ENCODE measurements around the gene SUPT3H. TPM values are rescaled to one million over a fixed set of nuclear protein-coding genes. Genes with fewer than 3 reads are reported as not detected.

The SUPT3H gene
- polyA plus RNA-seq, 1 donor (not counting 4 experiments of a cell fraction or from before 2014, with no cell fraction given) = 7.6 TPM

DNA sequence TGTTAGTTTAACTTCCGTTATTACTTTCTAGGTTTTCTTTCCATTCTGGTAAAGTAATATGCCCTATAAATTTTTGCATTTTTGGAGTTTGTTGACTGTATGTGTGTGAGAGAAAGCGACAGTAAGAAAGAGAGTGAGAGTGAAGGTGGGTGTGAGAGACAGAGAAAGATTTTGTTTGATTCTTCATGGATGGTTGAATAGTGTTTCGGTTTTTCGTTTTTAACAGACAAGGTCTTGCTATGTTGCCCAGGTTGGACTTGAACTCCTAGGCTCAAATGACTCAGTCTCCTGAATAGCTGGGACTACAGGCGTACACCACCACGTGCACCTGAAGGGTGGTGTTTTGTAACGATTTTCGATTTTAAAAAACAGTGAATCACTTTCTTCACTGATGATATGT, 378.7 kb downstream of the SUPT3H start:
- Histone ChIP-seq H3K36me3 (ENCODE audit: control insufficient read depth in 2 of 2, extremely low read depth in 1 of 2, insufficient read depth in 2 of 2, low read length in 2 of 2) (no peaks in the 10 kb centered on the region), H3K4me3 (ENCODE audit: control insufficient read depth in 2 of 3, extremely low read depth in 1 of 3, insufficient read depth in 2 of 3, low read depth in 1 of 3, low read length in 3 of 3) (no peak overlapping the region), H3K9me3 (ENCODE audit: control insufficient read depth, low read depth, low read length) (no peaks in the 10 kb centered on the region), H3K27ac (ENCODE audit: control insufficient read depth, insufficient read depth, low read length) (no peak overlapping the region), H4K20me1 (ENCODE audit: control insufficient read depth, extremely low read depth, insufficient read depth, low read length) (no peaks in the 10 kb centered on the region), H3K9ac (ENCODE audit: control insufficient read depth, extremely low read depth, insufficient read depth, low read length) (no peak overlapping the region), H3K4me2 (ENCODE audit: control insufficient read depth, extremely low read depth, insufficient read depth, low read depth, low read length) (no peak overlapping the region), H3K79me2 (ENCODE audit: control insufficient read depth, insufficient read depth, low read length) (no peaks in the 10 kb centered on the region), H3K4me1 (ENCODE audit: control insufficient read depth, extremely low read depth, insufficient read depth, low read length) (no peaks in the 10 kb centered on the region), H2AFZ (ENCODE audit: control insufficient read depth, low read length) (no peak overlapping the region), H3K9me1 (ENCODE audit: control insufficient read depth, extremely low read depth, insufficient read depth, low read length) (no peaks in the 10 kb centered on the region), H3K27me3 (ENCODE audit: control insufficient read depth, extremely low read depth, insufficient read depth, low read length) (no peaks in the 10 kb centered on the region)
- dilution Hi-C loops (cut with MboI; ENCODE audit: extremely low pct_ligation_motif_present, low sequenced_read_pairs) = no loop called here
- DNase-seq (ENCODE audit: low read depth, low spot score) (no peak), FAIRE-seq (peak; percentile 36)
- TF ChIP-seq EZH2 (IDR thresholded peaks at IDR 0.05; ENCODE audit: low read length) = no peak
- TF ChIP-seq, protein P1, sequence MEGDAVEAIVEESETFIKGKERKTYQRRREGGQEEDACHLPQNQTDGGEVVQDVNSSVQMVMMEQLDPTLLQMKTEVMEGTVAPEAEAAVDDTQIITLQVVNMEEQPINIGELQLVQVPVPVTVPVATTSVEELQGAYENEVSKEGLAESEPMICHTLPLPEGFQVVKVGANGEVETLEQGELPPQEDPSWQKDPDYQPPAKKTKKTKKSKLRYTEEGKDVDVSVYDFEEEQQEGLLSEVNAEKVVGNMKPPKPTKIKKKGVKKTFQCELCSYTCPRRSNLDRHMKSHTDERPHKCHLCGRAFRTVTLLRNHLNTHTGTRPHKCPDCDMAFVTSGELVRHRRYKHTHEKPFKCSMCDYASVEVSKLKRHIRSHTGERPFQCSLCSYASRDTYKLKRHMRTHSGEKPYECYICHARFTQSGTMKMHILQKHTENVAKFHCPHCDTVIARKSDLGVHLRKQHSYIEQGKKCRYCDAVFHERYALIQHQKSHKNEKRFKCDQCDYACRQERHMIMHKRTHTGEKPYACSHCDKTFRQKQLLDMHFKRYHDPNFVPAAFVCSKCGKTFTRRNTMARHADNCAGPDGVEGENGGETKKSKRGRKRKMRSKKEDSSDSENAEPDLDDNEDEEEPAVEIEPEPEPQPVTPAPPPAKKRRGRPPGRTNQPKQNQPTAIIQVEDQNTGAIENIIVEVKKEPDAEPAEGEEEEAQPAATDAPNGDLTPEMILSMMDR (optimal IDR thresholded peaks at IDR 0.05 in 1 of 3, IDR thresholded peaks at IDR 0.05 in 1 of 3, conservative IDR thresholded peaks at IDR 0.05 in 1 of 3; ENCODE audit: extremely low read depth in 1 of 3, insufficient read depth in 2 of 3, low read length in 3 of 3) = no peak

DNA sequence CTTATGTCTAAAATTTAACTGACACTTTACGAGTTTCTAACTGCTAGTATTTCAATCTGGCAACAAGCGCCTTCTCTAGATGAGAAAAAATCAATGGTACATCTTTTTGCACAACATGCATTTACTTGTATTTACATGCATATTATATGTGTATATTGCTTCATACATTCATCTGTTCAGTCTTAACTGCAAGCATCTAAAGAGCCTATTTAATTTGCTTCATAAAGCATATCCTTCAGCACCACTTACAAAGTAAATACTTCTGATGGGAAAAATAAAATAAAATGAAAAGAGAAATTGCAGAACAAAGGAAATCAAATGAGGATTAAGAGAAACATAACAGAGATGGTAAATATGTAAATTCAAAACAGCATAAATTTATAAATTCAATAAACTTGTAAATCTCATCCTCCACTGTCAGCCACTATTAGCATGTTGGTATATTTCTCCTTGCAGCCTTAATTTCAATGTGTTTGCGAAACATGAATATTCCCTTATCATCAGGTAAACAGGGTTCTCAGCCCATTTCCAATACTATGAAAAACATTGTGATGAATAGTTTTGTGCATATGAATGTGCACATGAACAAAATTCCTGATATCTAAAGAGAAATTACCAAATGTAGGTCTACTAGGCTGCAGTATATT, 382.1 kb downstream of the SUPT3H start:
- Histone ChIP-seq H3K4me2 (ENCODE audit: control insufficient read depth, extremely low read depth, insufficient read depth, low read depth, low read length) (no peak overlapping the region), H3K9me1 (ENCODE audit: control insufficient read depth, extremely low read depth, insufficient read depth, low read length) (no peaks in the 10 kb centered on the region), H3K4me3 (ENCODE audit: control insufficient read depth in 2 of 3, extremely low read depth in 1 of 3, insufficient read depth in 2 of 3, low read depth in 1 of 3, low read length in 3 of 3) (no peak overlapping the region), H4K20me1 (ENCODE audit: control insufficient read depth, extremely low read depth, insufficient read depth, low read length) (no peaks in the 10 kb centered on the region), H2AFZ (ENCODE audit: control insufficient read depth, low read length) (no peak overlapping the region), H3K9ac (ENCODE audit: control insufficient read depth, extremely low read depth, insufficient read depth, low read length) (no peak overlapping the region), H3K4me1 (ENCODE audit: control insufficient read depth, extremely low read depth, insufficient read depth, low read length) (no peaks in the 10 kb centered on the region), H3K27me3 (ENCODE audit: control insufficient read depth, extremely low read depth, insufficient read depth, low read length) (no peaks in the 10 kb centered on the region), H3K27ac (ENCODE audit: control insufficient read depth, insufficient read depth, low read length) (no peak overlapping the region), H3K79me2 (ENCODE audit: control insufficient read depth, insufficient read depth, low read length) (no peaks in the 10 kb centered on the region), H3K36me3 (ENCODE audit: control insufficient read depth in 2 of 2, extremely low read depth in 1 of 2, insufficient read depth in 2 of 2, low read length in 2 of 2) (no peaks in the 10 kb centered on the region), H3K9me3 (ENCODE audit: control insufficient read depth, low read depth, low read length) (no peaks in the 10 kb centered on the region)
- dilution Hi-C loops (cut with MboI; ENCODE audit: extremely low pct_ligation_motif_present, low sequenced_read_pairs) = no loop called here
- FAIRE-seq (no peak), DNase-seq (ENCODE audit: low read depth, low spot score) (no peak)
- TF ChIP-seq, protein P1 (optimal IDR thresholded peaks at IDR 0.05 in 1 of 3, IDR thresholded peaks at IDR 0.05 in 1 of 3, conservative IDR thresholded peaks at IDR 0.05 in 1 of 3; ENCODE audit: extremely low read depth in 1 of 3, insufficient read depth in 2 of 3, low read length in 3 of 3) = no peak
- TF ChIP-seq EZH2 (IDR thresholded peaks at IDR 0.05; ENCODE audit: low read length) = no peak
